ENCODE data around the gene WDR90. TPM values are rescaled to one million over a fixed set of nuclear protein-coding genes. Genes with fewer than 3 reads are reported as not detected.
A peak's percentile ranks its signal among the peaks of the same experiment; 100 is the strongest.

WDR90 gene
- total RNA-seq, 1 donor from 2014 or later: 21.2 TPM

DNA sequence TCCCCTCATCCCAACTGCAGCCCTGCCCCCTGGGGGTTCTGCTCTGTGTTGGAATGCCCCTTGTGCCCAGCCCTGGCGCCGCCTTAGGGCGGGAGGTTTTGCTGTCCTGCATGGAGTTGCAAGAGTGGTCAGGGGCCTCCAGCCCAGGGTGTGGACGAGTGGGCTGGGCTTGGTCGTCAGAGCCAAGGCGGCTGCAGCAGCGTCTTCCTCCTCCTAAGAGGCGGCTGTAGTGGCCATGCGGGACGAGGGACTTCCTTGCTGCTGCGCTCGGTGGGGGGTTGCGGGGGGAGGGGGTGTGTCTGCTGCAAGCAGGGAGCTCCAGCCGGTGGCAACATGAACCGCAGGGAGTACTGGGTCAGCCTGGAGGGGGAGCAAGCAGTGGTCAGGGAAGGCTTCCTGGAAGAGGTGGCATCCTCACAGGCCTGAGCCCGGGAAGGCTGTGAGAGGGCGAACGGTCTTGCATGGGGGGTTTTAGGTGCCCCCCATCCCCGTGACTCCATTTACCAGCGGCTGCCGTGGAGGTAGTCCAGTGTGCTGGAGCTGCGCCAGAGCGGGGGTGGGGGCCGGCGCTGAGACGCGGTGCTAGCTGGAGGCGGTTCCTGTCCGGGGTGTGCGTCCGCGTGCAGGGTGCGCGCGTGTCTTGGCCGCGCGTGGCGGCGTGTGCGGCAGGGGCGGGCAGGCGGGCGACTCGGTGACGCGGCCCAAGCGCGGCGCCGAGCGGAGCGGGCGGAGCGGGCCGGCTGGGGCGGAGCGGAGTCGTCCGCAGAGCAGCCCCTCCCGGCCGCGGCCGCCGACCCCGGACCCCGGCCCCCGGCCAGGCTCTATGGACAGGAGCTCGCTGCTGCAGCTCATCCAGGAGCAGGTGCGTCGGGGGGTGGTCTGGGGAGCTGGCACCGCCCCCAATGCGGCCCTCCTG, 26.1 kb downstream of the WDR90 start, which contains the start of gene RHBDL1:
Gene RHBDL1 (plus strand): TSS at position 704 of the 916 bp plus-strand sequence. CDS start 120 bp downstream, at position 824.
- H3K27ac ChIP-seq (ENCODE audit: low read depth, low read length): no peak within 1 kb of the TSS
- DNase-seq (ENCODE audit: low read depth): peak; percentile 26
- H3K4me2 ChIP-seq (ENCODE audit: low read length): peak within 1 kb of the TSS; percentile 82
- H2AFZ ChIP-seq (ENCODE audit: low read depth, low read length): no peak within 1 kb of the TSS
- H3K9ac ChIP-seq (ENCODE audit: low read length): no peak within 1 kb of the TSS
- H3K36me3 Mint-ChIP-seq (ENCODE audit: low read depth, unreplicated experiment): peaks cover 2% of the 10 kb centered on the region
- H4K20me1 ChIP-seq (ENCODE audit: insufficient read depth, low read length): peaks cover 44% of the 10 kb centered on the region
- no peaks in the 10 kb centered on the region for H3K27me3 Mint-ChIP-seq (ENCODE audit: low read depth, unreplicated experiment)
- H3K4me3 ChIP-seq (ENCODE audit: insufficient read depth, low read depth, low read length): peak within 1 kb of the TSS; percentile 39
- H3K4me1 Mint-ChIP-seq (ENCODE audit: low read depth, unreplicated experiment): peaks cover 2% of the 10 kb centered on the region
- no peaks in the 10 kb centered on the region for H3K36me3 ChIP-seq (ENCODE audit: insufficient read depth, low read length)
- H3K27ac Mint-ChIP-seq (ENCODE audit: unreplicated experiment): no peak within 1 kb of the TSS
- H3K9me3 ChIP-seq (ENCODE audit: insufficient read depth, low read depth, low read length): no peaks in the 10 kb centered on the region
- no peak within 1 kb of the TSS for H3K4me3 Mint-ChIP-seq (ENCODE audit: unreplicated experiment)
- H3K79me2 ChIP-seq (ENCODE audit: insufficient read depth, low read length): peaks cover 11% of the 10 kb centered on the region
- peaks cover 9% of the 10 kb centered on the region for H3K4me1 ChIP-seq (ENCODE audit: insufficient read depth, low read length)
- no peaks in the 10 kb centered on the region for H3K27me3 ChIP-seq (ENCODE audit: insufficient read depth, low read length)
- FAIRE-seq: no peak
- TF ChIP-seq, protein P1, sequence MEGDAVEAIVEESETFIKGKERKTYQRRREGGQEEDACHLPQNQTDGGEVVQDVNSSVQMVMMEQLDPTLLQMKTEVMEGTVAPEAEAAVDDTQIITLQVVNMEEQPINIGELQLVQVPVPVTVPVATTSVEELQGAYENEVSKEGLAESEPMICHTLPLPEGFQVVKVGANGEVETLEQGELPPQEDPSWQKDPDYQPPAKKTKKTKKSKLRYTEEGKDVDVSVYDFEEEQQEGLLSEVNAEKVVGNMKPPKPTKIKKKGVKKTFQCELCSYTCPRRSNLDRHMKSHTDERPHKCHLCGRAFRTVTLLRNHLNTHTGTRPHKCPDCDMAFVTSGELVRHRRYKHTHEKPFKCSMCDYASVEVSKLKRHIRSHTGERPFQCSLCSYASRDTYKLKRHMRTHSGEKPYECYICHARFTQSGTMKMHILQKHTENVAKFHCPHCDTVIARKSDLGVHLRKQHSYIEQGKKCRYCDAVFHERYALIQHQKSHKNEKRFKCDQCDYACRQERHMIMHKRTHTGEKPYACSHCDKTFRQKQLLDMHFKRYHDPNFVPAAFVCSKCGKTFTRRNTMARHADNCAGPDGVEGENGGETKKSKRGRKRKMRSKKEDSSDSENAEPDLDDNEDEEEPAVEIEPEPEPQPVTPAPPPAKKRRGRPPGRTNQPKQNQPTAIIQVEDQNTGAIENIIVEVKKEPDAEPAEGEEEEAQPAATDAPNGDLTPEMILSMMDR (IDR thresholded peaks at IDR 0.05; ENCODE audit: insufficient read depth, low read depth, low read length): no peak
- no peak for TF ChIP-seq EZH2 (IDR thresholded peaks at IDR 0.05; ENCODE audit: insufficient read depth, low read length)
- H3K9me3 Mint-ChIP-seq (ENCODE audit: unreplicated experiment): no peaks in the 10 kb centered on the region

DNA sequence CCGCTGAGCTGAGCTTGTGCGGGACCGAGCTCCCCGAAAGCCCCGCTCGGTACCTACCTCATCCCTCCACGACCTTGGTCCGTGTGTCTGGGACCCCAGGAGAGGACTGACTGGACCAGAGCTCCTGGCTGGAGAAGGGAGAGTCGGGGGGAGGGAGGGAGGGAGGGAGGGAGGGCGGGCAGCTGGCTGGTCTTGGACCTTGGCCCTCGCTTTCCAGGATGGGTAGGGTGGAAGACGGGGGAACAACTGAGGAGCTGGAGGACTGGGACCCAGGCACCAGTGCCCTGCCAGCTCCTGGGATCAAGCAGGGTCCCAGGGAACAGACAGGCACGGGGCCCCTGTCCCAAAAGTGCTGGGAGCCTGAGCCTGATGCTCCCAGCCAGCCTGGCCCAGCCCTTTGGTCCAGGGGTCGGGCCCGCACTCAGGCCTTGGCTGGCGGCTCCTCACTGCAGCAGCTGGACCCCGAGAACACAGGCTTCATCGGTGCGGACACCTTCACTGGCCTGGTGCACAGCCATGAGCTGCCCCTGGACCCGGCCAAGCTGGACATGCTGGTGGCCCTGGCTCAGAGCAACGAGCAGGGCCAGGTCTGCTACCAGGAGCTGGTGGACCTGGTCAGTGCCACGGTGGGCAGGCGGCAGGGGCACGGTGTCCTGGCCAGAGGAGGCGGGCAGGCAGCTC, 26.9 kb downstream of the WDR90 start:
- H3K4me3 Mint-ChIP-seq (ENCODE audit: unreplicated experiment): no peak overlapping the region
- no peaks in the 10 kb centered on the region for H3K27me3 Mint-ChIP-seq (ENCODE audit: low read depth, unreplicated experiment)
- Histone ChIP-seq H3K4me3 (ENCODE audit: insufficient read depth, low read depth, low read length) (peak overlapping the region; percentile 39), H3K4me1 (ENCODE audit: insufficient read depth, low read length) (peaks cover 13% of the 10 kb centered on the region), H2AFZ (ENCODE audit: low read depth, low read length) (no peak overlapping the region), H3K36me3 (ENCODE audit: insufficient read depth, low read length) (no peaks in the 10 kb centered on the region), H3K27me3 (ENCODE audit: insufficient read depth, low read length) (no peaks in the 10 kb centered on the region), H3K4me2 (ENCODE audit: low read length) (peak overlapping the region; percentile 82), H3K79me2 (ENCODE audit: insufficient read depth, low read length) (peaks cover 13% of the 10 kb centered on the region), H3K27ac (ENCODE audit: low read depth, low read length) (no peak overlapping the region), H3K9me3 (ENCODE audit: insufficient read depth, low read depth, low read length) (no peaks in the 10 kb centered on the region), H4K20me1 (ENCODE audit: insufficient read depth, low read length) (peaks cover 46% of the 10 kb centered on the region), H3K9ac (ENCODE audit: low read length) (no peak overlapping the region)
- H3K4me1 Mint-ChIP-seq (ENCODE audit: low read depth, unreplicated experiment): peaks cover 2% of the 10 kb centered on the region
- no peak overlapping the region for H3K27ac Mint-ChIP-seq (ENCODE audit: unreplicated experiment)
- peaks cover 2% of the 10 kb centered on the region for H3K36me3 Mint-ChIP-seq (ENCODE audit: low read depth, unreplicated experiment)
- no peaks in the 10 kb centered on the region for H3K9me3 Mint-ChIP-seq (ENCODE audit: unreplicated experiment)
- DNase-seq (ENCODE audit: low read depth) (no peak), FAIRE-seq (no peak)
- TF ChIP-seq, protein P1 (IDR thresholded peaks at IDR 0.05; ENCODE audit: insufficient read depth, low read depth, low read length): no peak
- TF ChIP-seq EZH2 (IDR thresholded peaks at IDR 0.05; ENCODE audit: insufficient read depth, low read length): no peak
